ENCODE data around the gene KCNH2. TPM values are rescaled to one million over a fixed set of nuclear protein-coding genes. Genes with fewer than 3 reads are reported as not detected.

Gene KCNH2
- total RNA-seq, 4 donors from 2014 or later = 0.19 to 2.5 (median 0.72) TPM

DNA sequence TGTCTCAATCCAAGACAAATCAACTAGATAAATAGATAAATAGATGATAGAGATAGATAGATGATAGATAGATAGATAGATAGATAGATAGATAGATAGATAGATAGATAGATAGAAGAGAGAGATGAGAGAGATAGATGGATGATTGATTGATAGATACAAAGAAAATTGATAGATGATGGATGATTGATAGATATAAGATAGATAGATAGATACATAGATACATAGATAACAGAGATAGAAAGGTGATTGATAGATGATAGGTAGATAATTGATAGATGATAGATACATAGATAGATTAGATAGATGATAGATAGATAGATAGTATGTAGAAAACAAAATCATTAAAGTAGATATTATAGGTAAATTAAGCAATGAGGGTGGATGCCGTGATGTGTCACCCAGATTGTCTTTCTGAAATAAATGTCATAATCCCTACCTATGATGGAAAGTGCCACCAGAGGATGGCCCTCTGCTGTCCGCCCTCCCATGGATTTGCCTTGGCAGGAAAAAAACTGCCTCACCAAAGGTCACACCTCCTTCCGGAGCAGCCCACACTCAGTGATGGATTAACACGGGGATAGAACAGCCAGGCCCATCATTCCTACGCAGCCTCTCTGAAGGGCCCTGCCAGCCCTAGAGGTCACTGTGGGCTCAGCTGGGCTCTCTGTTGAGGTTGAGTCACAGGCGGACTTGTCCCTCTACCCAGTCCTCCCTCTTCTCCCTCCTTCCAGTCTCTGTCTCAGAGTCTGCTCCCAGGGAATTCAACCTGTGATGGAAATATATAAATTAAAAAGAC lies 50.8 kb downstream of the KCNH2 start:
- intact Hi-C loops (cut with DNase I) = no loop called here
- Histone ChIP-seq H3K27me3 (peaks cover 0 to 23% (median 0%) of the 10 kb centered on the region in 4 donors), H3K4me1 (no peaks in the 10 kb centered on the region), H3K27ac (no peak overlapping the region), H3K4me3 (no peak overlapping the region), H3K36me3 (no peaks in the 10 kb centered on the region), H3K9me3 (no peaks in the 10 kb centered on the region)
- no peak for DNase-seq
- WGBS, 2 donors = 57 to 65% methylated on average over 6 of the region's 6 CpGs
- TF ChIP-seq, protein P1, sequence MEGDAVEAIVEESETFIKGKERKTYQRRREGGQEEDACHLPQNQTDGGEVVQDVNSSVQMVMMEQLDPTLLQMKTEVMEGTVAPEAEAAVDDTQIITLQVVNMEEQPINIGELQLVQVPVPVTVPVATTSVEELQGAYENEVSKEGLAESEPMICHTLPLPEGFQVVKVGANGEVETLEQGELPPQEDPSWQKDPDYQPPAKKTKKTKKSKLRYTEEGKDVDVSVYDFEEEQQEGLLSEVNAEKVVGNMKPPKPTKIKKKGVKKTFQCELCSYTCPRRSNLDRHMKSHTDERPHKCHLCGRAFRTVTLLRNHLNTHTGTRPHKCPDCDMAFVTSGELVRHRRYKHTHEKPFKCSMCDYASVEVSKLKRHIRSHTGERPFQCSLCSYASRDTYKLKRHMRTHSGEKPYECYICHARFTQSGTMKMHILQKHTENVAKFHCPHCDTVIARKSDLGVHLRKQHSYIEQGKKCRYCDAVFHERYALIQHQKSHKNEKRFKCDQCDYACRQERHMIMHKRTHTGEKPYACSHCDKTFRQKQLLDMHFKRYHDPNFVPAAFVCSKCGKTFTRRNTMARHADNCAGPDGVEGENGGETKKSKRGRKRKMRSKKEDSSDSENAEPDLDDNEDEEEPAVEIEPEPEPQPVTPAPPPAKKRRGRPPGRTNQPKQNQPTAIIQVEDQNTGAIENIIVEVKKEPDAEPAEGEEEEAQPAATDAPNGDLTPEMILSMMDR (IDR thresholded peaks at IDR 0.05) = no peak
- TF ChIP-seq POLR2A (IDR thresholded peaks at IDR 0.05) = no peak

DNA sequence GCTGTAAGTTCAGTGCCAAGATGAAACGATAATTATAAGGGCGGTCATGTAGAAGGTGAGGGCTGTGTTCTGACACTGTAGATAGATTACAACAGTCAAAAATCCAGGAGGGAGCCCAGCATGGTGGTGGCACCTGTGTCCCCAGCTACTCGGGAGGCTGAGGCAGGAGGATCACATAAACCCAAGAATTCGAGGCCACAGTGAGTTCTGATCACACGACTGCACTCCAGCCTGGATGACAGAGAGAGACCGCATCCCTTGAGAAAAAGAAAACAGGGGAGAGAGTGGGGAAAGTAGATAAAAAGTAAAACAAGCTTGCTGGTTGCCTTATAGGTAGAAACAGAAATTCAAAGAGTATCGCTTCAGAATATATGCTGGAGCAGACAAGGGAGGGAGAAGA lies 52.1 kb downstream of the KCNH2 start:
- intact Hi-C loops (cut with DNase I) = no loop called here
- H3K27me3 ChIP-seq = peaks cover 0 to 20% (median 0%) of the 10 kb centered on the region in 4 donors
- 82 to 84% methylated on average over 7 of the region's 7 CpGs for WGBS, 2 donors
- H3K27ac ChIP-seq = no peak overlapping the region
- H3K9me3 ChIP-seq = no peaks in the 10 kb centered on the region
- no peak for DNase-seq
- TF ChIP-seq POLR2A (IDR thresholded peaks at IDR 0.05) = no peak
- TF ChIP-seq, protein P1 (IDR thresholded peaks at IDR 0.05) = no peak
- no peak overlapping the region for H3K4me3 ChIP-seq
- H3K36me3 ChIP-seq = no peaks in the 10 kb centered on the region
- no peaks in the 10 kb centered on the region for H3K4me1 ChIP-seq

- no peaks in the 10 kb centered on the region for H3K9me3 ChIP-seq
- TF ChIP-seq POLR2A (IDR thresholded peaks at IDR 0.05) = no peak
- TF ChIP-seq, protein P1 (IDR thresholded peaks at IDR 0.05) = no peak
- intact Hi-C loops (cut with DNase I) = no loop called here
- H3K27ac ChIP-seq = no peak overlapping the region
- H3K27me3 ChIP-seq = peaks cover 0 to 31% (median 0%) of the 10 kb centered on the region in 4 donors
- no peaks in the 10 kb centered on the region for H3K36me3 ChIP-seq
- WGBS, 2 donors = 51 to 55% methylated on average over 9 to 10 of the region's 10 CpGs
- no peaks in the 10 kb centered on the region for H3K4me1 ChIP-seq
- H3K4me3 ChIP-seq = no peak overlapping the region
- DNase-seq = no peak
These were observed 53.7 kb downstream of the KCNH2 start for GRCh38 chr7:150924369-150924781.

GRCh38 chr7:150923802-150924201 lies 54.3 kb downstream of the KCNH2 start:
- 77 to 84% methylated on average over 1 of the region's 1 CpG for WGBS, 2 donors
- Histone ChIP-seq H3K27me3 (peaks cover 0 to 36% (median 0%) of the 10 kb centered on the region in 4 donors), H3K9me3 (no peaks in the 10 kb centered on the region), H3K27ac (no peak overlapping the region), H3K4me1 (no peaks in the 10 kb centered on the region), H3K36me3 (no peaks in the 10 kb centered on the region), H3K4me3 (no peak overlapping the region)
- no peak for DNase-seq
- no peak for TF ChIP-seq POLR2A (IDR thresholded peaks at IDR 0.05)
- TF ChIP-seq, protein P1 (IDR thresholded peaks at IDR 0.05) = no peak
- intact Hi-C loops (cut with DNase I) = no loop called here

DNA sequence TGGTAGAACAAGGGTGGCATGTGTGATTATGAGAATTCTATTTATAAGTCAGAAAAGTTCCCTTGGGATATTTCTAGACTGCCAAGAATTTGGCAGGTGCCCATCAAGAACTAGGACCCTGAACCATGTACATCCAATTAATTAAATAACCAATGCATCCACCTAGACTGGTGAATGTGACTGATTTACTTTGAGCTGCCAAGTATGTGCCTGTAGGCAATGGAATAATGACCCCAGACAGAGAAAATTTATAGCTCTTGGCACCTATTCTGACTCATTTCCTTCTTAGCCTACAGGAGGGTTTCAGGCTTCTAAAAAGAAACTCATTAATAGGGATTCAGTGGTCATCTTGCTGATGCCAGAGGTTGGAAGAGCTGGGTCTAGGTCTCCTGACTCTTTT lies 54.9 kb downstream of the KCNH2 start:
- peaks cover 0 to 42% (median 0%) of the 10 kb centered on the region in 4 donors for H3K27me3 ChIP-seq
- no peaks in the 10 kb centered on the region for H3K36me3 ChIP-seq
- no peak for TF ChIP-seq POLR2A (IDR thresholded peaks at IDR 0.05)
- TF ChIP-seq, protein P1 (IDR thresholded peaks at IDR 0.05) = no peak
- H3K27ac ChIP-seq = no peak overlapping the region
- H3K9me3 ChIP-seq = no peaks in the 10 kb centered on the region
- no peak for DNase-seq
- intact Hi-C loops (cut with DNase I) = no loop called here
- H3K4me3 ChIP-seq = no peak overlapping the region
- H3K4me1 ChIP-seq = no peaks in the 10 kb centered on the region
